Measurements from ENCODE around the gene PRKAR1A. TPM values are rescaled to one million over a fixed set of nuclear protein-coding genes. Genes with fewer than 3 reads are reported as not detected.
A peak's percentile ranks its signal among the peaks of the same experiment; 100 is the strongest.

PRKAR1A gene
- total and polyA plus RNA-seq, 12 donors, result 170 to 1,378 (median 783) TPM

DNA sequence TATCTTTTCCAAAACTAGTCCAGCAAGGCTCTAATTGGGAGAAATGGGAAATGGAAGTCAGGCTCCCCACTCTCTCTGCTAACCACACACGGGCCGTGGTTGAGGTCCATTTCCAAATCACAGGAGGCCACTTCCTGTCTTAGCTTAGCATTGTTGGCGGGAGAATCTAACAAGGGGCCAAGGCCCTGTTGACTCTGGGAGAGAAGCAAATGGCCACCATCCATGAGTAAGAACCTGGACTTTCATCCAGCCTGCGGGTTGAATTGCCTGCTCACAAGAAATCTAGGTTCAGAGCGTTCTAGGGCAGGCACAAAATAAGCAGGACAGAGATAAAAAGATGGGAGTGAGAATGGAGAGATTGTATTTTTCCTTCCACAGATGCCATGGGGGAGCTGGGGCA lies 83.3 kb downstream of the PRKAR1A start:
- intact Hi-C loops (cut with DNase I), result loop anchor here in 3 of 10 donors (5.0 to 10.0 kb wide), 3 partner anchors 61 to 131 kb away; no protein-coding TSS in a partner anchor
- ATAC-seq, result peak in 6 of 8 donors; percentile 32 to 74 (median 51)
- peaks cover 0 to 8% (median 0%) of the 10 kb centered on the region in 9 donors for H3K36me3 ChIP-seq
- peak in 1 of 2 donors; percentile 48 for DNase-seq
- no peak overlapping the region for H3K4me3 ChIP-seq
- 66 to 71% methylated on average over 5 of the region's 5 CpGs for WGBS, 2 donors
- H3K4me1 ChIP-seq, result peaks cover 0 to 76% (median 29%) of the 10 kb centered on the region in 9 donors
- peaks cover 0 to 27% (median 0%) of the 10 kb centered on the region in 7 donors for H3K27me3 ChIP-seq
- peak overlapping the region in 6 of 10 donors; percentile 19 to 75 (median 48) for H3K27ac ChIP-seq
- TF ChIP-seq, protein P1, sequence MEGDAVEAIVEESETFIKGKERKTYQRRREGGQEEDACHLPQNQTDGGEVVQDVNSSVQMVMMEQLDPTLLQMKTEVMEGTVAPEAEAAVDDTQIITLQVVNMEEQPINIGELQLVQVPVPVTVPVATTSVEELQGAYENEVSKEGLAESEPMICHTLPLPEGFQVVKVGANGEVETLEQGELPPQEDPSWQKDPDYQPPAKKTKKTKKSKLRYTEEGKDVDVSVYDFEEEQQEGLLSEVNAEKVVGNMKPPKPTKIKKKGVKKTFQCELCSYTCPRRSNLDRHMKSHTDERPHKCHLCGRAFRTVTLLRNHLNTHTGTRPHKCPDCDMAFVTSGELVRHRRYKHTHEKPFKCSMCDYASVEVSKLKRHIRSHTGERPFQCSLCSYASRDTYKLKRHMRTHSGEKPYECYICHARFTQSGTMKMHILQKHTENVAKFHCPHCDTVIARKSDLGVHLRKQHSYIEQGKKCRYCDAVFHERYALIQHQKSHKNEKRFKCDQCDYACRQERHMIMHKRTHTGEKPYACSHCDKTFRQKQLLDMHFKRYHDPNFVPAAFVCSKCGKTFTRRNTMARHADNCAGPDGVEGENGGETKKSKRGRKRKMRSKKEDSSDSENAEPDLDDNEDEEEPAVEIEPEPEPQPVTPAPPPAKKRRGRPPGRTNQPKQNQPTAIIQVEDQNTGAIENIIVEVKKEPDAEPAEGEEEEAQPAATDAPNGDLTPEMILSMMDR (IDR thresholded peaks at IDR 0.05), result no peak
- no peaks in the 10 kb centered on the region for H3K9me3 ChIP-seq

DNA sequence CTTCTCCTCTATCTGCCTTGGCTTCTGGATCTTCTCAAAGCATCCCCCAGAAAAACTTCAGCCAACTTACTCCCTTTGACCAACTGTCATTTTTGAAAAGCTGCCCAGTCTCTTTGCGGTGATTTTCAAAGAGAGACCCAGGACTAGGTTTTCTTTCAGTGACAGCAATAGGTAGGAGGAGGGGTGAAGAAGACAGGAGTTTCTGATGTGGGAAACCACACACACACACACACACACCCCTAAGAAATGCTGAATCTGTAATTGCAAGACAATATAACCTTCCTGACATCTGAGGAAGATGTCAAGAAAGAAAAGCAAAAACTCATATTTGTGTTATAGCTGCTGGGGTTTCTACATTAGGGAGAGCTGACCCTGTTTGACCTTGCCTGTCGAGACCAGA lies 83.8 kb downstream of the PRKAR1A start:
- H3K27me3 ChIP-seq, result peaks cover 0 to 31% (median 0%) of the 10 kb centered on the region in 7 donors
- DNase-seq, result no peak
- no peaks in the 10 kb centered on the region for H3K9me3 ChIP-seq
- H3K27ac ChIP-seq, result peak overlapping the region in 6 of 10 donors; percentile 19 to 75 (median 40)
- ATAC-seq, result no peak
- peaks cover 0 to 78% (median 32%) of the 10 kb centered on the region in 9 donors for H3K4me1 ChIP-seq
- intact Hi-C loops (cut with DNase I), result loop anchor here in 3 of 10 donors (5.0 to 10.0 kb wide), 3 partner anchors 61 to 131 kb away; no protein-coding TSS in a partner anchor
- TF ChIP-seq, protein P1 (IDR thresholded peaks at IDR 0.05), result no peak
- 52 to 65% methylated on average over 2 of the region's 2 CpGs for WGBS, 2 donors
- peak overlapping the region in 1 of 10 donors; percentile 64 for H3K4me3 ChIP-seq
- peaks cover 0 to 8% (median 0%) of the 10 kb centered on the region in 9 donors for H3K36me3 ChIP-seq

DNA sequence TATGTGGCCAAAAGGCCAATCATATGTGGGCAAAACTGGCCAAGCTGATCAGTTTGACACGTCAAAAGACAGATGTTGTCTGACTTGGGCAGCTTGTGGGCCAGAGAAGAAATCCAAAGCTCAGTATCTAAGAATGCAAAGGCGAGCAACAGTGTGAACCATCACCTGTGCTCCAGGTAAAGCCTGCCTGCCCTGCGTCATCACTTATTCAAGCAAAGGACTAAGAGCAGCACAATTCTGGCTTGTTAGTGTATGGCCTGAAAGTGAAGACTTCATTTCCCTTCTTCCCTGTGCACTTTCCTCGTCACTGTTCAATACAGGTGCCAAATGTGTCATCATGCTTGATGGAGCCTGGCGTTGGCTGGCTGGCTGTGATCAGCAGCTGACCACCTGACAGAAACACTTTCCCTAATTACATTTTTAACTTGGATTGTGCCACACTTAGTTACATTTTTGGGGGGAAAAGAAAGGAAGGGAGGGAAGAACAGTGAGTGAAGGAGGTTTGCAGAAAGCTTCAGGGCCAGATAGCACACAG lies 84.2 kb downstream of the PRKAR1A start:
- ATAC-seq, result no peak
- TF ChIP-seq, protein P1 (IDR thresholded peaks at IDR 0.05), result no peak
- peak overlapping the region in 5 of 10 donors; percentile 18 to 75 (median 48) for H3K27ac ChIP-seq
- peak overlapping the region in 1 of 10 donors; percentile 64 for H3K4me3 ChIP-seq
- DNase-seq, result no peak
- intact Hi-C loops (cut with DNase I), result loop anchor here in 3 of 10 donors (5.0 to 10.0 kb wide), 3 partner anchors 62 to 132 kb away; no protein-coding TSS in a partner anchor
- peaks cover 0 to 8% (median 0%) of the 10 kb centered on the region in 9 donors for H3K36me3 ChIP-seq
- H3K4me1 ChIP-seq, result peaks cover 0 to 81% (median 32%) of the 10 kb centered on the region in 9 donors
- H3K27me3 ChIP-seq, result peaks cover 0 to 36% (median 0%) of the 10 kb centered on the region in 7 donors
- H3K9me3 ChIP-seq, result no peaks in the 10 kb centered on the region
- 71 to 74% methylated on average over 5 of the region's 5 CpGs for WGBS, 2 donors

DNA sequence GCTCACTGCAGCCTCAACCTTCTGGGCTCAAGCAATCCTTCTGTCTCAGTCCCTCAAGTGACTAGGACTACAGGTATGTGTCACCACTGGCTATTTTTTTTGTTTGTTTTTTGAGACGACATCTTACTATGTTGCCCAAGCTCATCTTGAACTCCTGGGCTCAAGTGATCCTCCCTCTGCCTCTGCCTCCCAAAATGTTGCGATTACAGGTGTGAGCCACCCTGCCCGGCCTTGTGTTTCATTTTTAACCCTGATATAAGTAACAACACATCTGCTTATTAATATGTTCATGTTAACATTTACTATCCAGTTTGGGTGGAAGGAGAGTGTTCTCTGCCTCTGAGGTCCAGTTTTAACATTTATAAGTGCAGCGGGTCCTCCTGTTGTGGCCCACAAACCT lies 85.8 kb downstream of the PRKAR1A start:
- peaks cover 0 to 41% (median 0%) of the 10 kb centered on the region in 7 donors for H3K27me3 ChIP-seq
- H3K27ac ChIP-seq, result peak overlapping the region in 3 of 10 donors; percentile 85 to 96 (median 86)
- no peak for ATAC-seq
- peaks cover 0 to 8% (median 0%) of the 10 kb centered on the region in 9 donors for H3K36me3 ChIP-seq
- peaks cover 0 to 81% (median 27%) of the 10 kb centered on the region in 9 donors for H3K4me1 ChIP-seq
- H3K9me3 ChIP-seq, result no peaks in the 10 kb centered on the region
- DNase-seq, result no peak
- TF ChIP-seq, protein P1 (IDR thresholded peaks at IDR 0.05), result no peak
- peak overlapping the region in 5 of 10 donors; percentile 64 to 84 (median 78) for H3K4me3 ChIP-seq
- intact Hi-C loops (cut with DNase I), result loop anchor here in 3 of 10 donors (5.0 to 10.0 kb wide), 3 partner anchors 63 to 133 kb away; no protein-coding TSS in a partner anchor
- WGBS, 2 donors, result 92 to 96% methylated on average over 4 of the region's 4 CpGs
